Stimulated activated CD4-positive, alpha-beta T cell treated with anti-CD3 and anti-CD28 coated beads, Interleukin-15, amount 100 ng/mL, for 1 hour (primary cell): Measurements from ENCODE around the gene LAMP2.

Experiments used
- DNase-seq, 2 donors: peaks; one replicate each; pipeline ENCODE4 v3.0.0-alpha.2; 2020; ENCODE audit warnings: low read depth in 1 of 2, low spot score in 1 of 2

LAMP2 gene

GRCh38 chrX:120457766-120458180, 11.3 kb downstream of the LAMP2 start:
- no peak for DNase-seq

DNA sequence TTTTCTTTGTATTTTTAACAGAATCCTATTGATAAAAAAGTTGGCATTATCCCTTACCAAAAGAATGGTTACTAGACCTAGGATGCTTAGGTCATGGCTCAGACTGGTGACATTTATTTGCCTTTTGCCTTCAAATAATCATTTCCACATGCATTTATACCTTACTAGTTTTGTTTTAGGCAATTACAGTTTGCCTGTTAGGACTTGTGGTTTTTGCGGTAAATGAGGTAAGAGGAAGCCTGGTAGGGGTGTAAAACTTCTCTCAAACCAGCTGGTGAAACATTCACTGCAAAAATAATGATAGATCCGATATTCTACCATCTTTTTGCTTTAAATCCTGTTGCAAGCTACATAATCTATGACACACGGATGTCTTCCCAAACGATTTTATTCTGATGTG, 12.1 kb downstream of the LAMP2 start:
- no peak for DNase-seq

DNA sequence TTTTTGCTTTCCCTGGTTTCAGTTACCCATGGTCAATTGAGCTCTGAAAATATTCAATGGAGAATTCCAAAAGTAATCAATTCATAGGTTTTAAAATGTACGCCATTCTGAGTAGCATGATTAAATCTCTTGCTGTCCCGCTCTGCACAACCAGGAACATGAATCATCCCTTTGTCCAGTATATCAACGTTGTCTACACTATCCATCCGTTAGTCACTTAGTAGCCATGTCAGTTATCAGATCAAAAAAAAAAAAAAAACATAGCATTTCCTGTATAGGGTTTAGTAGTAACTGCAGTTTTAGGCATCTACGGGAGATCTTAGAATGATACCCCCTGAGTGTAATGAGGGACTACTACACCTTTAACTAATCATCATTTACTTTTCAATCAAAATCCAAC, 15.1 kb downstream of the LAMP2 start:
- no peak for DNase-seq

DNA sequence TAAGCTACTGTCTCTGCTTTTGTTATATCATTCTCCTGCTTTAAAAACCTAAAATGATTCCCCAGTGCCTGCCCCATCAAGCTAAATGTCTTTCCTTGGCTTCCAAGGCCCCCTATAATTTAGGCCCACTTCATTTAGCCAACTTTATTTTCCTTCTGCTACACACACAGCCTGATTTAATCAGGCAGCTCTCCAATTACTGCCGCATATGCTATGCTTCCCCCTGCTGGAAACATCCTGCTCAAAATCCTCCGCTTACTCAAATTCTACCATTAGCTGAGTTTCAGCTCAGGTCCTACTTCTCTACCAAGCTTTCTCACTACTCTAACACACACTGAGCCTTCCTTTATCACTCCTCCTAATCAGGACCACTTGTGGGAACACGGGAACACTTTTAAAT, 17.0 kb downstream of the LAMP2 start:
- no peak for DNase-seq

GRCh38 chrX:120450163-120450562, 18.9 kb downstream of the LAMP2 start:
- no peak for DNase-seq

DNA sequence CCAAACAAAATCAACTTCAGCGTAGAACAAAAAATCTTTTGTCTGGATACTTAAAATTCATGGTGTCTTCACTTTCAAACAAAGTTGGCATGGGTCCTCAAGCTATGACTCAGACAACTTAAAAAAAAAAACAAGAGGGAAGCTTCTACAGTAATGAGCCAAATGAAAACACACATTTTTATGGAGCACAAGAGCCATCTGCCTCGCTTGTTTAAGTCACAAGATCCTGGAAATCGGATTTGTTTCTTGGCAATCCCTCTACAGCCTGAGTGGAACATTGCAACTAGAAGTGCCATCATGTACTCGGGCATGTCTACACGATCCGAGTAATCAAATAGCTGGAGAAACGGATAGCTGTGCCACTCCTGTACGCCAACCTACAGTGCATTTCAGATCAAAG, 22.6 kb downstream of the LAMP2 start:
- no peak for DNase-seq

- no peak for DNase-seq
Observed at GRCh38 chrX:120439921-120440320, 29.2 kb downstream of the LAMP2 start.

GRCh38 chrX:120429776-120430540, 39.1 kb downstream of the LAMP2 start:
- no peak for DNase-seq

DNA sequence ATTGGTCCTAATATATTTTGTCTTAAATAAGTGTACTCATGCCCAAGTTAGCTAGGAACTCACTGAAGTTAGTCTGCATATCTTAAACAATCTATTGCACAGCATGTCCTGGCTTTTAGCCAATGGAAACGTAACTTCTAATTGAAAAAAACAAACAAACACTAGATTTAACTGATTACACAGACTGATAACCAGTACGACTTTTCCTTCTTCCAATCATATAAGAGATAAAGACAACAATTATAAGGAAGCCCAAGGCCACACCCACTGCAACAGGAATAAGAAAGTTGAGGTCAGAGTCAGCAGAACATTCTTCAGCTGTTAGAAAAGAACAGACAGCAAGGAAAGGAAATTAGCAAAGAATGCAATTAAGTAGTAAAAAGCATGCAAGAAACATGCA, 40.8 kb downstream of the LAMP2 start:
- no peak for DNase-seq

- DNase-seq: no peak
Observed at GRCh38 chrX:120426599-120426998, 42.5 kb downstream of the LAMP2 start.

- no peak for DNase-seq
Observed at GRCh38 chrX:120419463-120419862, 49.6 kb downstream of the LAMP2 start.

DNA sequence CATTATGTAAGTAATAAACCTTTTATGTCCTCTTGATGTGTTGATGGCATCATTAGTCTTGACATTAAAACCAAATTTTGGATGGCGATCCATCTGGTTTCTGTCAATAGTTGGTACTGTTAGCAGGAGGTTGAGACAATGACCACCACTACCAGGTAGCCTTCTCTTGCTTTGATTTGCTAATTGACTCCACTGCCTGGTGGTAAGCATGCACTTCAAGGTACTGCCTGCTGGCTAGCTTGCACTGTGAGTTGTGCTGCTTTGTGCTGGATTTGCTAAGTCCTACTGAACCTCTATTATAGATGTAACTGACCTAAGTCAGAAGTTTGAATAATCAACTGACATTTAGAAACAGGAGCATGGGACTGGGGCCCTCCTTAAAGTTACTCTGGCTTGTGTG, 60.9 kb downstream of the LAMP2 start:
- DNase-seq: no peak

DNA sequence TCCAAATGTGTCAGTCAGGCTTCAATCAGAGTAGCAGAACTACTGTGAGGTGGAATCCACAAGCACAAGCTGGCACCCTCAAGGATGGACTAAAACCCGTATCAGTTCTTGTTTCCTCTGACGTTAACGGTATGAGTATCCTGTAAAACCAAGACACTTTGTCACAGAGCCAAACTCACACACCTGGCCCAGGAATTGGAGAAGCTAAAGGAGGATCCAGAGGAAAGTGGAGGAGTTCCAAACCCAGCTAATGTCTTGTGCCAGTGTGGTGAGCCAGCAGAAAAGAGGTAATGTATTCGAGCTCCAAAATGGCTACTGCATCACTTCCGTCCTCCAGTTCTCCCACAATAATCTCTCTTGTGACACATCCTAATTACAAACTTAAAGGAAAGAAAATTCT, 62.5 kb downstream of the LAMP2 start:
- no peak for DNase-seq

GRCh38 chrX:120402369-120402768, 66.7 kb downstream of the LAMP2 start:
- no peak for DNase-seq

- DNase-seq: no peak
Observed at GRCh38 chrX:120401301-120401700, 67.8 kb downstream of the LAMP2 start.

DNA sequence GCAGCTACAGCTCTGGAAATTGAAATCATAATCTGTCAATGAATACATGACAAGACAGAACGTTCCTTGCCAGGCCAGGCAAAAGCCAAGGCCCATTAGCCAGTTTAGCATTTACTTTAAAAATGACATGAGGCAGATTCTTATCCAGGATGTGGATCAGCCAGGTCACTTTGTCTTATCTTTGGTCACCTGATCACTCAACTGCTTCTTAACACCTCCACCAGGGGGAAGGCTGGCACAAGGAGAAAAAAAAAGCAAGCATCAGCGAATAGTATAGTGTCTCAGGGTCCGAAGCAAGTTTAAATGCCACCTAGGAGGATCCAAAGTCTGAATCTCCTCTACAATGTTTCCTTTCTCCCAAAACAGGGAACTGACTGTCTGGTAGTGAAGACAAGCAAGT, 88.4 kb downstream of the LAMP2 start:
- no peak for DNase-seq

GRCh38 chrX:120379937-120380681, 89.0 kb downstream of the LAMP2 start:
- no peak for DNase-seq

DNA sequence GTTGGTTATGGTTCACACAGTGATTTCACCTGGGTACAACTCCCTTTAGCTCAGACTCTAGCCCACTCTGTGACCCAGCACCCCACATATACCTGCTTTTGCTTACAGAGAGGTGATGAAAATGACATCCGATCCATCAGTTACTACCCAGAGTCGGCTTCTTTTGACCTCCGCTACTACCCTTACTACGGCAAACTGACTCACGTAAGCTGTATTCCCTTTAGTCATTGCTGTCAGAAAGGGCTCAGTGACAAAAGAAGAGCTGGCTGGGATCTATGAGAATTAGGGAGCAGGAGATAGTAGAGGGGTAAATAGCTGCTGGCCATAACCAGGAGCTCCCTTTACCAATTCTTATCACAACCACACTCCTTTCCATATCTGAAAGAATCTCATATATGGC, 90.5 kb downstream of the LAMP2 start:
- no peak for DNase-seq
